Measurements from ENCODE around the gene HRAS.

DNA sequence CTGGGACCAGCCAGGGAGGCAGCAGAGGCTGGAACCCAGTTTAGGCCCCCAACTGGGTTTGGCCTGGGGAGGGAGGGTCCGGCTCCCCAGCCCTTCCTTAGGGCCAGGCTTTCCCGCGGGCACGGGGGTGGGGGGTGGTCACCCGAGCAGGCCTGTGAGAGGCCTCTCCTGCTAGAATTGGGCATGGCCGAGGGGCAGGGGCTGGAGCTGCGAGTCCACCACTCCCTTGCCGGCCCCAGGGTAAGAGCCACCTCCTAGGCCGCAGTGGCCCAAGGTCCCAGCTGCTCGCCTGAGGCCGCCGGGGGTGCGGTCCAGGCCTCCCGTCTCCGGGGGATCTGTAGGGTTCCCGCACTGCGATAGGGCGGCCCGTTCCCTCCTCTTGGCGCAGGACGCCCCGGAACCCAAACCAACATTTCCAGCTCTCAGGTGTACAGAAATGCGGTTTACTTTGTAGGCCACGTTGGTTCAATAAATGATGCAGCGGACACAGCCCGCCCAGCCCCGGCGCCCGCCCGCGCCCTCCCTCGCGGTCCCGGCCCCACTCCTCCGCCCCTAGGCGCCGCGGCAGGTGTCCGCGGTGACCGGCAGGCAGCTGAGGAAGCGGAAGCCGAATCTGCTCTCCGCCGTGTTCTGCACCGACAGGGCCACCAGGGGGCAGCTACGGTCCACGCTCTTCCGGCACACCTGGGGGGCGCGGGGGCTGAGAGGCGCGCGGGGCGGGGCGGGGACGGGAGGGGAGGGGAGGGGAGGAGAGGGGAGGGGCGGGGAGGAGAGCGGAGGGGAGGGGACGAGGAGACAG is 19.3 kb upstream of the HRAS start:
- TF ChIP-seq CTCF (IDR thresholded peaks at IDR 0.05) (peak; percentile 52 to 71 (median 64)), POLR2A (IDR thresholded peaks at IDR 0.05) (no peak)

All from esophagus squamous epithelium (tissue), 4 donors.